A549 (cell line): ENCODE data around the gene TTC28. TPM values are rescaled to one million over a fixed set of nuclear protein-coding genes. Genes with fewer than 3 reads are reported as not detected.

Source experiments
- ATAC-seq, 2 experiments: fragments of 200-7000 bp in 1 of 2; fragments of >200 bp in 1 of 2; cut with Nextera tagmentation in 1 of 2; cut with Tn5 transposase in 1 of 2; 3 replicates each; pipeline versions ENCODE4 v1.8.0 to v1.9.1; 2018 to 2020; ENCODE audit warnings: mild to moderate bottlenecking in 1 of 2, moderate library complexity in 1 of 2
- CTCF ChIA-PET: fragments of 300-600 bp; sonication (Branson Sonifier 250); formaldehyde crosslinking; extraction: SDS; loops from one replicate; lab custom pipeline; 2021; ENCODE audit warnings: antibody characterized with exemption, inconsistent platforms; lab: Yijun Ruan, JAX
- POLR2A ChIA-PET: fragments of 350-600 bp; formaldehyde crosslinking; extraction: SDS; loops from one replicate; lab custom pipeline; 2021; ENCODE audit warnings: antibody characterized with exemption, inconsistent platforms; lab: Yijun Ruan, JAX
- DNase-seq, 2 experiments: peaks; one replicate each; pipeline versions ENCODE4 v3.0.0 to v3.0.0-alpha.2; 2011 to 2016; ENCODE audit warnings: low read depth in 1 of 2, low spot score in 1 of 2
- FAIRE-seq: peaks from 2 replicates; lab custom pipeline; 2011; peaks lifted over from hg19 to GRCh38; lab: Jason Lieb, UNC
- H3K27ac ChIP-seq, 2 experiments: fragments of >200 bp; sonication (Bioruptor Twin); formaldehyde crosslinking; 3 replicates each; pipeline ENCODE4 v1.5.1; 2016 to 2017
- H3K4me1 ChIP-seq: fragments of >200 bp; sonication (Bioruptor Twin); formaldehyde crosslinking; 3 replicates; pipeline ENCODE4 v1.6.1; 2016
- H3K4me2 ChIP-seq: fragments of >200 bp; sonication (Bioruptor Twin); formaldehyde crosslinking; 3 replicates; pipeline ENCODE4 v1.6.1; 2016
- H3K4me3 ChIP-seq: fragments of >200 bp; sonication (Bioruptor Twin); formaldehyde crosslinking; 3 replicates; pipeline ENCODE4 v1.5.1; 2016
- H3K9me3 ChIP-seq: fragments of >200 bp; sonication (Bioruptor Twin); formaldehyde crosslinking; 3 replicates; pipeline ENCODE4 v1.6.1; 2016
- BCL3 ChIP-seq: fragments of >200 bp; sonication (Bioruptor Twin); formaldehyde crosslinking; IDR thresholded peaks from 3 replicates; pipeline ENCODE4 v1.6.1; 2016
- CHD2 ChIP-seq: fragments of 150-350 bp; IDR thresholded peaks from 2 replicates; pipeline ENCODE4 v1.6.1; 2014; ENCODE audit warnings: low read length; ENCODE audit not compliant: partially characterized antibody
- CHD4 ChIP-seq: fragments of 200-600 bp; sonication (generic); IDR thresholded peaks from 2 replicates; pipeline ENCODE4 v1.6.1; 2016; ENCODE audit warnings: antibody characterized with exemption, mild to moderate bottlenecking, borderline replicate concordance
- EHF ChIP-seq: fragments of 250-450 bp; sonication (Bioruptor Pico); IDR thresholded peaks from 2 replicates; pipeline ENCODE4 v1.5.0; 2020; ENCODE audit warnings: mild to moderate bottlenecking
- EHMT2 ChIP-seq: fragments of 200-600 bp; sonication (generic); IDR thresholded peaks from 2 replicates; pipeline ENCODE4 v1.6.1; 2016; ENCODE audit warnings: antibody characterized with exemption, low read depth, mild to moderate bottlenecking, moderate library complexity
- EP300 ChIP-seq, 2 experiments: fragments of >200 bp; sonication (Bioruptor Twin); formaldehyde crosslinking; IDR thresholded peaks; 2 replicates in 1 of 2; 3 replicates in 1 of 2; pipeline ENCODE4 v1.6.1; 2016 to 2017
- ESRRA ChIP-seq: fragments of 150-350 bp; IDR thresholded peaks from 2 replicates; pipeline ENCODE4 v1.6.1; 2014; ENCODE audit warnings: mild to moderate bottlenecking, low read length, borderline replicate concordance
- GATA3 ChIP-seq: IDR thresholded peaks from 2 replicates; pipeline ENCODE4 v1.6.1; 2012; ENCODE audit warnings: borderline replicate concordance
- HDAC2 ChIP-seq: fragments of 200-600 bp; sonication (generic); IDR thresholded peaks from 2 replicates; pipeline ENCODE4 v1.6.1; 2016
- HES2 ChIP-seq: fragments of >200 bp; sonication (Bioruptor Twin); formaldehyde crosslinking; IDR thresholded peaks from 2 replicates; pipeline ENCODE4 v1.6.1; 2016
- HMGXB4 ChIP-seq: fragments of 250-450 bp; sonication (Bioruptor Pico); IDR thresholded peaks from 2 replicates; pipeline ENCODE4 v1.5.0; 2021; ENCODE audit warnings: mild to moderate bottlenecking, moderate library complexity, borderline replicate concordance
- JUN ChIP-seq, 2 experiments: fragments of >200 bp; sonication (Bioruptor Twin); formaldehyde crosslinking; IDR thresholded peaks; 2 replicates in 1 of 2; 3 replicates in 1 of 2; pipeline ENCODE4 v1.6.1; 2016 to 2017
- KDM1A ChIP-seq: fragments of 200-600 bp; sonication (generic); IDR thresholded peaks from 2 replicates; pipeline ENCODE4 v1.6.1; 2016; ENCODE audit warnings: low read depth, mild to moderate bottlenecking
- KDM5A ChIP-seq: fragments of 200-600 bp; sonication (generic); IDR thresholded peaks from 2 replicates; pipeline ENCODE4 v1.6.1; 2016; ENCODE audit warnings: antibody characterized with exemption, mild to moderate bottlenecking
- MAX ChIP-seq: IDR thresholded peaks from 2 replicates; pipeline ENCODE4 v1.6.1; 2012
- NFE2L2 ChIP-seq: fragments of 150-350 bp; conservative IDR thresholded peaks from 2 replicates; pipeline ENCODE4 v1.6.1; 2014; ENCODE audit warnings: low read length
- POLR2AphosphoS2 ChIP-seq: conservative IDR thresholded peaks from 2 replicates; pipeline ENCODE4 v1.6.1; 2012; ENCODE audit warnings: low read length, improper control_type of control experiment, inconsistent platforms
- RARB ChIP-seq: fragments of 250-450 bp; sonication (Bioruptor Pico); IDR thresholded peaks from 2 replicates; pipeline ENCODE4 v1.8.0; 2021; ENCODE audit warnings: mild to moderate bottlenecking, moderate library complexity
- RCOR1 ChIP-seq: fragments of 150-350 bp; IDR thresholded peaks from 2 replicates; pipeline ENCODE4 v1.6.1; 2014; ENCODE audit warnings: antibody characterized with exemption, low read length, low read depth
- REST ChIP-seq: fragments of 200-600 bp; sonication (generic); IDR thresholded peaks from 2 replicates; pipeline ENCODE4 v1.6.1; 2016; ENCODE audit warnings: antibody characterized with exemption, mild to moderate bottlenecking, moderate library complexity
- RFX5 ChIP-seq: fragments of 450-650 bp; IDR thresholded peaks from 2 replicates; pipeline ENCODE4 v1.7.1; 2014; ENCODE audit warnings: antibody characterized with exemption, mild to moderate bottlenecking, moderate library complexity
- RNF2 ChIP-seq: fragments of 200-600 bp; sonication (generic); IDR thresholded peaks from 2 replicates; pipeline ENCODE4 v1.6.1; 2016; ENCODE audit warnings: low read depth, mild to moderate bottlenecking, antibody characterized with exemption, moderate library complexity, borderline replicate concordance
- SMC3 ChIP-seq: fragments of >200 bp; sonication (Bioruptor Twin); formaldehyde crosslinking; IDR thresholded peaks from 3 replicates; pipeline ENCODE4 v1.6.1; 2018; ENCODE audit warnings: inconsistent platforms
- SREBF2 ChIP-seq: fragments of 450-650 bp; IDR thresholded peaks from 2 replicates; pipeline ENCODE4 v1.6.1; 2014; ENCODE audit warnings: mild to moderate bottlenecking, moderate library complexity
- TFCP2L1 ChIP-seq: fragments of 250-450 bp; sonication (Bioruptor Pico); IDR thresholded peaks from 2 replicates; pipeline ENCODE4 v1.5.0; 2021; ENCODE audit warnings: mild to moderate bottlenecking
- USF2 ChIP-seq: fragments of 450-650 bp; IDR thresholded peaks from 2 replicates; pipeline ENCODE4 v1.6.1; 2014; ENCODE audit warnings: antibody characterized with exemption
- ZFP36 ChIP-seq: fragments of 450-650 bp; IDR thresholded peaks from 2 replicates; pipeline ENCODE4 v1.6.1; 2014; ENCODE audit warnings: borderline replicate concordance; ENCODE audit not compliant: partially characterized antibody
- WGBS: methylation state at CpG from one replicate; pipeline ENCODE4 v1.1.6; 2017; ENCODE audit errors: missing lambda C conversion rate; 5-methylcytosine and 5-hydroxymethylcytosine counted together
- polyA plus RNA-seq, 4 experiments: library from polyadenylated mRNA; depleted of rRNA in 3 of 4; stranded (reverse); fragments of >200 nt; fragmentation: RNase III in 1 of 4; extraction: RNeasy Plus Mini Kit Qiagen cat#74134 plus additional on column Dnase treatment in 1 of 4; gene quantifications; 2 replicates in 3 of 4; 3 replicates in 1 of 4; pipeline ENCODE4 v1.2.3, GENCODE V29; 2011 to 2017

The TTC28 gene
- polyA plus RNA-seq, 2 of the 4 experiments (the other 2 are of a cell fraction), result 2.6 to 3.8 TPM

GRCh38 chr22:28658448-28658847, 21.2 kb downstream of the TTC28 start:
- POLR2A ChIA-PET, result no interaction called here
- FAIRE-seq, result no peak
- no peak for ATAC-seq
- Histone ChIP-seq H3K9me3 (no peaks in the 10 kb centered on the region), H3K27ac (no peak overlapping the region), H3K4me2 (no peak overlapping the region), H3K4me1 (0 out of 3 replicates have a peak, but pooled peaks cover 4% of the 10 kb centered on the region), H3K4me3 (no peak overlapping the region)
- no peak for DNase-seq
- TF ChIP-seq EP300 (IDR thresholded peaks at IDR 0.05) (no peak), KDM1A (no peak), CHD4 (no peak), POLR2AphosphoS2 (no peak), USF2 (no peak), SREBF2 (no peak), RNF2 (no peak), REST (no peak), HES2 (no peak), KDM5A (no peak), HMGXB4 (CRISPR knock-in tag) (no peak), EHMT2 (no peak), EHF (CRISPR knock-in tag) (no peak), SMC3 (no peak), RCOR1 (no peak), BCL3 (no peak), MAX (no peak)
- CTCF ChIA-PET, result no interaction called here
- 89% methylated on average over 3 of the region's 3 CpGs for WGBS

GRCh38 chr22:28656181-28656580, 23.5 kb downstream of the TTC28 start:
- no peak overlapping the region for H3K4me3 ChIP-seq
- no peak overlapping the region for H3K27ac ChIP-seq
- CTCF ChIA-PET, result interaction anchor here (1.0 kb wide), 1 partner anchor 88 kb away, joined by 3 read pairs; no protein-coding TSS in a partner anchor
- FAIRE-seq, result no peak
- ATAC-seq, result no peak
- no peak for DNase-seq
- H3K4me2 ChIP-seq, result no peak overlapping the region
- no peak for TF ChIP-seq RFX5
- TF ChIP-seq EHMT2, result no peak
- TF ChIP-seq BCL3, result no peak
- TF ChIP-seq NFE2L2, result no peak
- TF ChIP-seq EP300 (IDR thresholded peaks at IDR 0.05), result no peak
- no peak for TF ChIP-seq CHD2
- no peak for TF ChIP-seq TFCP2L1 (CRISPR knock-in tag)
- TF ChIP-seq GATA3, result no peak
- no peak for TF ChIP-seq ESRRA
- TF ChIP-seq HDAC2, result no peak
- no peak for TF ChIP-seq RARB
- no peak for TF ChIP-seq JUN (IDR thresholded peaks at IDR 0.05)
- no peak for TF ChIP-seq ZFP36
- POLR2A ChIA-PET, result no interaction called here
- H3K4me1 ChIP-seq, result no peaks in the 10 kb centered on the region
- WGBS, result 96% methylated on average over 3 of the region's 3 CpGs
- H3K9me3 ChIP-seq, result no peaks in the 10 kb centered on the region
